ENCODE data around the gene POLK.

- TF ChIP-seq CTCF (conservative IDR thresholded peaks at IDR 0.05; ENCODE audit: low read length) (no peak), EZH2phosphoT487 (IDR thresholded peaks at IDR 0.05; ENCODE audit: borderline replicate concordance, low read depth, low read length) (no peak)
Observed at GRCh38 chr5:75632321-75632720, 120.6 kb downstream of the POLK start.
